Fibroblast of skin of scalp (primary cell): ENCODE measurements around the gene TRIM62.
"Not testable (repeated sequence)": the region's sequence is repeated elsewhere in the genome, so short reads cannot be mapped to it uniquely, and the experiment has no call there.

Source experiments
- DNase-seq: peaks from one replicate; pipeline ENCODE4 v3.0.0-alpha.2; 2013

TRIM62 gene

DNA sequence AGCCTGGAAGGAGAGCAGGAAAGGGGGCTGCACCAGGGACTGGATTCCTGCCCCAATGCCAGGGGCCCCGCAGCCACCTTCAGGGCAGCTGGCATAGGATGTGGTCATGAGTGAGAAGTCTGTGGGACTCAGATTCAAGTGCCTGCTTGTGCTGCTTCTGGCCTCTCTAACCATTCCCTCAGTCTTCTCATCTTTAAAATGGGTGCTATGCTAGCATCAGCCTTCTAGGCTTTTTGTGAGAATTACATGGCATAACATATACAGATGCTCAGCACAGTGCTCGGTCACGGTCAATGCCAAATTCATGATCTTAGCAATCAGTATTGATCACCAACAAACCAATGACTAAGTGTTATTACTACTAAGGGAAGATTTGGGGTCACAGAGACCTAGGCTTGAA lies 23.5 kb downstream of the TRIM62 start:
- DNase-seq: no peak

GRCh38 chr1:33157131-33157530 lies 24.7 kb downstream of the TRIM62 start:
- no peak for DNase-seq

DNA sequence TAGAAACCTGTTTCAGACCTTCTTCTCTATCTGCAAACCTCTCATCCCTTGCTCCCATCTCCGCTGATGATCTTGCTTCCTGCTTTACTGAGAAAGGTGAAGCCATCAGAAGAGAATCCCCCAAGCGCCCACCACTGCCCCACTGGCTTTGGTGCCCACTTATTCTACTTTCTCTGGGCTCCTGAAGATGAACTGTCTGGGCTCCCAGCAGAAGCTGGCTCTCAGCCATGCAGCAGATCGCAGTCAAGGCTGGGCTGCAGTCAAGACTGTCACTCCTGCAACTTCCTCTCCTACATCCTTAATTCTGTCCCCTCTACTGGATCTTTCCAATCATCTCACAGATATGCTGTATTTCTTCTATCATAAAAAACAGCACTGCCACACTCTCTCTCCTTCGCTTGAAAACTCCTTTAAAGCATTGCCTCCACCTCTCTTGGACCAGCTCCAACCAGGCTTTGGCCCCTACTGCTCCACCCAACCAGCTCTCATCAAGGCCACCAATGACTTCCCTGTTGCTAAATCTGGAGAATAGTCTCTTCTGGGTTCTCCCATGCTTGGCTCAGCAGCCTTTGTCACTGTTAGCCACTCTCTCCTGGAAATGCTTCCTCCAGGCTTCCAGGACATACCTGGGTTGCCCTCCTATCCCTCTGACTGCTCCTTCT lies 25.8 kb downstream of the TRIM62 start:
- no peak for DNase-seq

DNA sequence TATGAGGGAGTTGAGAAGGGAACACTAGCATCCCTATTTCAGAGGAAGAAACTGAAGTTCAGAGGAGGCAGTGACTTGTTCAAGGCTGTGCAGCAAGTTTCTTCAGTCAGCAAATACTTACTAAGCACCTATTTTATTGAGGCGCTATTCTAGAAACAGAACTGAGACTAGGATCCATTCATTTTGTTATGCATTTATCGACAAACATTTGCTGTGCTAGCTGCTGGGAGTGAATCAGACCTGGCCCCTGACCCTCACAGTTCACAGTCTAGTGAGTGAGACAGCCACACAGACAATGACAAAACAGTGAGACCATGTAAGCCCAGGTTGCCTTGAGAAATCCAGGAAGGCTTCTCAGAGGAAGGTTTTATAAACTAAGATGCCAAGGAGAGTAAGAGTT lies 28.2 kb downstream of the TRIM62 start:
- no peak for DNase-seq

DNA sequence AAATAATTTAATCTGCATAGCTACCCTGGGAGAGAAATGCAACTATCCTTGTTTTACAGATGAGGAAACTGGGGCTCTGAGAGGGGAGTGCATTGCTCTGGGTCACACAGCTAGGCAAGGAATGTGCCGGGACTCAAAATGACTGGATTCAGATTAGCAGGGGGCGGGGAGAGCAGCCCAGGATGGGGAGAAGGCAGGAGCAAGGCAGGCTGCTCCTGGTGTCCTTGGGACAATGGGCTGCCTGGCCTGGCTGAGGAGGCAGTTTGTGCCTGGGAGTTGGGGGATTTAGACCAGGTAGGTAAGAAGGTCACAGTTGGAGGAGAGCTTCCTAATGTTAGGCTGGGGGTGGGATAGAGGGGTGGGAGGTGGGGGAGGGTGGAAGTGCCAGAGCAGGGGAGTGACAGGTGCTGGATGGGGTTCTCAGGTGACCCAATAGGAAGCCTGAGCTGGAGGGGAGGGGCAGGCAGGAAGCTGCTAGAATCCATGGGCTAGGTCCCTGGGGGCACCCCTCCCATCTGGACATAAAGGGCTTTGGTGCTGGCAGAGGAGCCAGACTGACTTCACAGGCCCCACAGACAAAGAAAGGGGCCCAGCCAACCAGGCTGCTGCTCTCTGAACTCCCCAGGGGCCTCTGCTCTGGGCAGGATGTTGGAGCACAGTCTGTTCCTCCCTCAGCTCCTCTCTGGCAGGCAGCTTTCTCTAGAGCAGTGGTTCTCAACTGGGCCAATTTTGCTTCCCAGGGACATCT lies 29.0 kb downstream of the TRIM62 start:
- DNase-seq: peak; percentile 76

DNA sequence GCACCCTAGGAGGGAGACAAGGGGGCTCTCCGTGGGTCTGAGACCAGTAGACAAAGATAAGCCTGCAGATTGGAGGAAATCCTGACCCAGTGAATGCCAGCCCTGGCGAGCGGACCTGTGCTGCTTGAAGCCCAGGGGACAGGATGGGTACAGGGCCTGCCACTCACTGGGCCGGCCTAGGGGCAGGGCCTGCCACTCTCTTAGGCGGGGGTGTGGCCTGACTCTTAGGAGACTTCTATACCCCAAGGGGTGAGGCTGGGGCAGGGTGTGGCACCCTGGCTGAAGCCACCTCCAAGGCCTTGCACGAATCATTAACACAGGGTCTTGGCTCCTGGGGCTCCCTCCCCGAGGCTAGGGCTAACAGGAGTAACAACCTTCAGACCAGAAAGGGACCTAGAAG lies 30.7 kb downstream of the TRIM62 start:
- no peak for DNase-seq

GRCh38 chr1:33150522-33150921 lies 31.3 kb downstream of the TRIM62 start:
- no peak for DNase-seq

DNA sequence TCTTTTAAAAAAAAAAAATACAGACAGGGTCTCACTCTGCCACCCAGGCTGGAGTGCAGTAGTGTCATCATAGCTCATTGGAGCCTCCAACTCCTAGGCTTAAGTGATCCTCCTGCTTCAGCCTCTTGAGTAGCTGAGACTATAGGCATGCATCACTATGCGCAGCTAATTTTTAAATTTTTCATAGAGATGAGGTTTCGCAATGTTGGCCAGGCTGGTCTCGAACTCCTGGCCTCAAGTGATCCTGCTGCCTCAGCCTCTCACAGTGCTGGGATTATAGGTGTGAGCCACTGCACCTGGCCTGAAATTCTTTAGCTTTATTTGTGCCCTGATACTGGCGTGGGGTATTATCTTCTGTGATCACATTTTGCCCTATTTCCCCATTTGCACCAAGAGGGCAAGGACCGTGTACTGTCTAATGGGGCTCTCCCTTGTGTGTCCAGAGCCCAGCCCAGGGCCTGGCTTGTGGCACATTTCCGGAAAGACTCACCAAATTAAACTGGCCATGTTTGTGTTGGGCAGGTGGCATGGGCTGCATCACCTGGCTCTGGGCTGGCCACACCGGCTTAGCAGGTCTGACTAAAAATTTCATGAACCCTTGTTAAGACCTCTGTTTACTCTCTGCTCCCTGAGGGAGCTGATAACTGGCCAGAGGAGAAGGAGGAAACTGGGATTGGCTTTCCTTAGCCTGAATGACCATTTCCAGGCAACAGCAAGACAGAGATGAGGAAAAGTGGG lies 32.2 kb downstream of the TRIM62 start:
- DNase-seq: no peak

- DNase-seq: no peak
These were observed 33.2 kb downstream of the TRIM62 start for GRCh38 chr1:33148615-33149014.

DNA sequence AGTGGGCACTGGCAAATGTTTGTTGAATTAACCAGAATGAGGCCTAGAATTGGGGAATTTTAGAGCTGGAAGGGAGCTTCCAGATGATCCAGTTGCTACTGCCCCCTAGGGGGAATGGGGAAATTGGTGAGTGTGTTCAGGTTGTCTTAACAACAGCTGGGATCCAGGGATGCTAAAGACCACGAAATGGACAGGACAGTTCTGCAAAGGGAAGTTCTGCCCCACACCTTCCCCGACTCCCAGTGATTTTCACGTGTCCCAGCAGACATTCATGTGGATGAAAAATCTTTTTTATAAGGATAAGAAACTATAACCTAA lies 33.9 kb downstream of the TRIM62 start:
- peak; percentile 41 for DNase-seq

GRCh38 chr1:33147275-33147996 lies 34.4 kb downstream of the TRIM62 start:
- DNase-seq: no peak

- DNase-seq: no peak
These were observed 35.8 kb downstream of the TRIM62 start for GRCh38 chr1:33146003-33146402.

- peak; percentile 63 for DNase-seq
These were observed 38.1 kb downstream of the TRIM62 start for GRCh38 chr1:33143698-33144097.

GRCh38 chr1:33143176-33143575 lies 38.7 kb downstream of the TRIM62 start:
- peak; percentile 54 for DNase-seq

DNA sequence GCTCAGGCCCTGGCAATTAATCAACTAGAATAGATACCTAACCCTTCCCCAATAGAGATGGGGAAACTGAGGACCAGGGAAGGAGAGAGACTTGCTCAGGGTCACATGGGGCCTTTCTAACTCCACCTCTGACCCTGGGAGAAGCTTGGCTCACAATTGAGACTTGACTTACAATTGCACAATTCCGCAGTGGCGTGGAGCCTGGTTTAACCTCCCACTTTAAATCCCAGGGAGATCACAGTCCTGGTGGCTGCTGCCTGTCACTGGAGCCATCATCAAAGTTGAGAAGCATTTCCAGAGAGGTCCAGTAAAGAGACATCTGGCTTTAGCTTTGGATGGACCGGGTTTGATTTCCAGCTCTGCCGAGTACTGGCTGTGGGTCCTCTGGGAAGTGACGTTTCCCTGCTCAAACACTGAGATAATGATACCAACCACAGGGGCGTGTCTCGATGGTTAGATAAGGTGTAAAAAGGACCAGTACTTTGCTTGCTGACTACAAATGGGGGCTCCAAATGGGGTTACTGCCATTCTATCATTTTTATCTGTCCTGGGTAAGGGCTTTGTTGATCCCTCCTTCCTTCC lies 39.3 kb downstream of the TRIM62 start:
- DNase-seq: no peak

- no peak for DNase-seq
These were observed 40.1 kb downstream of the TRIM62 start for GRCh38 chr1:33141781-33142180.

DNA sequence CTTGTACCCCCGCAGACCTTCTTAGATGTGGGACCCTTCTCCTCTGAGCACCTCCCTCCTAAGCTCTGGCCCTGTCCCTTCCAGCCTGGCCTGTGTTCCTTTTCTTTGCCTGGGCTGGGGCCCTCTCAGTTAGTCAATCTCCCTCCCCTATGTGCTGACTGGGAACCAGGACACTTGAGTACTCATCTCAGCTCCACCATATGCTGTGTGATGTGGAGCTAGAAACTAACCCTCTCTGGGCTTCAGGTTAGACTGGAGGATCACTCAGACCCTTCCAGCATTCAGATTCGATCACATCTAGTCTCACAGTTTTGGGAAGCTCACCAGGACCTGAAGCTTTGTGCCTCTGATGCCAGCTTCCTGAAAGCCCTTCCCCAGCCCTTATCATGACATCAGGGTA lies 40.6 kb downstream of the TRIM62 start:
- DNase-seq: no peak

DNA sequence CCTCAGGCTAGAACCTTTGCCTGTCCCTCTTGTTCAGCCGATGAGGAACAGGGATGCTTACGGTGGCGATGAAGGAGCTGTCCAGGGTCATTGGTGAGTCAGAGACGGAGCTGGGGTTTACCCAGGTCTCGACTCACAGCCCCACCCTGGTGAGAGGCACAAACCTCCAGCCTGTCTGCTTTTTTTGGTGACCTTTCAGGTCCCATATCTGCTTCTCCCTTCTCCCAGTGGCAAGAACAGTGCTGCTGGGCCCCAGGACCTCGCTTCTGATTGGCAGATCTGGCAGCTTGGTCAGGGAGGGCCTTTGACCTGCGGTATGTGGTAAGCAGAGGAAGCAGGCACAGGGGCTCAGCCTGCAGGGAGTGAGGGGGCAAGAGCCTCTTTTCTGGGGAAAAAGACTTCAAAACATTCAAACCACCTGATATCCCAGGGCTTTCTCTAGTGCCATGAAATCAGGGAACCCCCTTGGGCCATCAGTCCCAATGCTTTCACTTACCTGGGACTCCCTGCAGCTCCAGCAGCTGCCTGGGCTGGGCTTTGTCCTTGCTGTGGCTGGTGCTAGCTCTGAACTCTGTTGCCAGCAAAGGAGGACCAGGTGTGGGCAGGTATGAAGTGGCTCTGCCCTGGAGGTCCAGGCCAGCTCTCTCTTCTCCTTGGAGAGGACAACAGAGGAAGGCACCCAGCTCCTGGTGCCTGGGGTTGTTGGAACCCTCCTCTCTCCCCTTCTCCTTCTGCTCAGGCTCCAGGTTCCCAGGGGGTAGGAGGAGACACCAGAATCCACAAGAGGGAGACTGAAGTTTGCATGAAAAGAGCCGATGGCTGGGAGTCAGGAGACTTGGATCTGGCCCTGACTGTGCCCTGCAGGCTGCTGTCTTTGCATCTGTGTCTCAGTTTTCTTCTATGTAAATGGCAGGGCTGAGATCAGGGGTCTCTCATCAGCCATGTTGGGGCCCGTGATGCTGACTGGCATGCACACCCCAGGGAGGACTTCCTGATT lies 41.4 kb downstream of the TRIM62 start:
- no peak for DNase-seq

DNA sequence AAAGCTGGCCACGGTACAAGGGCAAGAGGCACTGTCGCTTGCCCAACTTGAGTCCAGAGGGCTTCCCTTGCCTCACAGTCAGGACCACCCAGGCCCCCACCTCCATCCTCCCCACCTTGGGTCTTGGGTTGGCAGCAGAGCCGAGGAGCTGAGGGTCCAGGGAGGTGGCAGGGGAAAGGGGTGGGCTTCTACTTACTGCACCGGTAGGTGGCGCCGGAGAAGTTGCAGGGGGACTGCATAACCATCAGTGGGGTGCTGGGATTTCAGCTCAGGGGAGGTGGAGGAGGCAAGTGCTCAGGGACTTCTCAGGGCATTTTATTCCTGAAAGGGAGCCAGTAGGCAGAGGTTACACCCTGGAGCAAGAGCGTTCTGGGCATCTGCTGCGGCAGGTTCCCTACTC lies 44.0 kb downstream of the TRIM62 start:
- DNase-seq: peak; percentile 45

GRCh38 chr1:33136041-33136440 lies 45.8 kb downstream of the TRIM62 start:
- not testable (repeated sequence) for DNase-seq

DNA sequence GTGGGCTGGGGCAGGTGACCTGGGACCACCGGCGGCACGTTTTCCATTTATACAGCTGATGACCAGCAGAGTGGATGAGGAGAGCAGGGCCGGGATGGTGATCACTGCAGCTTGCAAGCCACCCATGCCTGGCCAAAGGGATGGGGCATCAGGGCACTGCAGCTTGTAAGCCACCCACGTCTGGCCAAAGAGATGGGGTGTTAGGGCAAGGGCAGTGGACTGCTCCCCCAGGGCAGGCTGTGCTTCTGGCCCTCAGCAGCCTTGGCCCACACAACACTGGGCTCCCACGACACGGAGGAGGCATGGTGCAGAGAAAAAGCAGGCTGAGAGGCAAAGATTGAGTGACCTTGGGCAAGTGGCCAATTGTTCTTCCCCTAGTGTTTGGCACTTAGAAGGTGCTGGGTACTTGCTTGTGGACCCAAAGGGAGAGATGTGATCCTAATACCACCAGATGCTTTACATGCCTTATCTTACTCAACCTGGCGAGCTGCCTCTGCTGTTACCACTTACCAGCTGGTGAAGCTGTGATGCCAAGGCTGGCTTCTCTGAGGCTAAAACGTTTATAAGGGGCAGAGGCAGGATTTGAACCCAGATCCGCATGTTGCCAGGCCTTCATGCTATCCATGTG lies 48.3 kb downstream of the TRIM62 start:
- DNase-seq: no peak
